HG02678 (cell line): ENCODE results near the gene PCBP3.
"Not testable (repeated sequence)": the region's sequence is repeated elsewhere in the genome, so short reads cannot be mapped to it uniquely, and the experiment has no call there.

Experiments used
- ATAC-seq: cut with Tn5 transposase; IDR thresholded peaks from one replicate; pipeline ENCODE4 v1.9.1; 2021; ENCODE audit warnings: mild to moderate bottlenecking, moderate library complexity; ENCODE audit not compliant: unreplicated experiment

PCBP3 gene

DNA sequence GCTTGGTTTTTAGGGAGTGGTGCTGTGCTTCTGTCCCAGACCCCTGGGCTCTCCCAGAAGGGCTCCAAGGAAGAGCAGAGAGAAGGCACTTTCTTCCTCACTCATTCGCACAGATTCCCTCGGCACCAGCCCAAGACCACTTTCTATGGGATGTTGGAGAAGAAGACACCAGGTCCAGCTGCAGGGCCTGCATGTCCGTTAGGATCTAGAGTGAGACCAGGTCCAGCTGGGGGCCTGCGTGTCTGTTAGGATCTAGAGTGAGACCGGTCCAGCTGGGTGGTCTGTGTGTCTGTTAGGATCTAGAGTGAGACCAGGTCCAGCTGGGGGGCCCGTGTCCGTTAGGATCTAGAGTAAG lies 30.9 kb upstream of the PCBP3 start:
- not testable (repeated sequence) for ATAC-seq

- no peak for ATAC-seq
Observed at GRCh38 chr21:45613396-45613795, 30.1 kb upstream of the PCBP3 start.

DNA sequence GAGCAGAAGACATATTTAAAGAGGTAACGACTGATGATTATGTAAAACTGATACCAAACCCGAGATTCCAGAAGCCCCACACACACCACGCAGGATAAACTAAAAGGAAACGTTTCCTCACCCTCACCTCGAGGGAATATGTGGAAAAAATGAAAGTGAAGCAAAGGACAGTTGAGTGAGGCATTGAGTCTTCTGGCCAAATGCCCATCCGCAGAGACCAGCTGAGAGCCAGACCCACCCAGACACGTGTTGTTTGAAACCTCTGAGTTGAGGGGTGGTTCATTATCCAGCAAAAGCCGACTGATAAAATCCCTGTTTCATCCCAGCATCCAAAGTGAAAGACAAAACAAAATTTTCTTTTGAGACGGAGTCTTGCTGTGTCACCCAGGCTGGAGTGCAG lies 29.6 kb upstream of the PCBP3 start:
- no peak for ATAC-seq

DNA sequence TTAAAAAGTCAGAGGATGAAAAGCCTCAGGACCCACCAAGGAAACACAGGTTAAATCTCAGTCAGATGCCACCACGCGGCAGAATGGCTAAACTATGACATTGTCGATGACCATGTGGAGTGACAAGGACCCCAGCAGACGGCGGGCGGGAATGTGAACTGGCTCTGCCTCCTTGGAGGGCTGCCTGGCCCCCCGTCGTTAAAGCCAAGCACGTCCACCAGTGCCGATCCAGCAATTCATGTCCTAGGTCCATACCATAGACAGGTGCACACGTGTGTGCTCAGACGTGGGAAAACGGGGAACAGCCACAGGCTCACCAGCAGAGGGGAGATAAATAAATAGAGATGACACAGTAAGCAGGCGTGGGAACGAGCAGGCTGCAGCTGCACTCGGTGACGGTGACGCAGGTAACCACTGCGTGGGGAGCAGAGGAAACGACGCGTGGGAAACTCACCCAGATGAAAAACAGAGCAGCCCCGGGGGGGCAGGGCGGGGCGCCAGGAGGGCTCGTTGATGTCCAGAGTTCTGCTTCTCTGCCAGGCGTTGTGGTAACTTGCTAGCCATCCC lies 28.3 kb upstream of the PCBP3 start:
- ATAC-seq = peak; percentile 52

- no peak for ATAC-seq
Observed at GRCh38 chr21:45617021-45617921, 26.3 kb upstream of the PCBP3 start.

GRCh38 chr21:45618287-45618686 lies 25.2 kb upstream of the PCBP3 start:
- ATAC-seq = no peak

- ATAC-seq = no peak
Observed at GRCh38 chr21:45618846-45619485, 24.6 kb upstream of the PCBP3 start.

GRCh38 chr21:45620201-45620923 lies 23.2 kb upstream of the PCBP3 start:
- ATAC-seq = no peak

DNA sequence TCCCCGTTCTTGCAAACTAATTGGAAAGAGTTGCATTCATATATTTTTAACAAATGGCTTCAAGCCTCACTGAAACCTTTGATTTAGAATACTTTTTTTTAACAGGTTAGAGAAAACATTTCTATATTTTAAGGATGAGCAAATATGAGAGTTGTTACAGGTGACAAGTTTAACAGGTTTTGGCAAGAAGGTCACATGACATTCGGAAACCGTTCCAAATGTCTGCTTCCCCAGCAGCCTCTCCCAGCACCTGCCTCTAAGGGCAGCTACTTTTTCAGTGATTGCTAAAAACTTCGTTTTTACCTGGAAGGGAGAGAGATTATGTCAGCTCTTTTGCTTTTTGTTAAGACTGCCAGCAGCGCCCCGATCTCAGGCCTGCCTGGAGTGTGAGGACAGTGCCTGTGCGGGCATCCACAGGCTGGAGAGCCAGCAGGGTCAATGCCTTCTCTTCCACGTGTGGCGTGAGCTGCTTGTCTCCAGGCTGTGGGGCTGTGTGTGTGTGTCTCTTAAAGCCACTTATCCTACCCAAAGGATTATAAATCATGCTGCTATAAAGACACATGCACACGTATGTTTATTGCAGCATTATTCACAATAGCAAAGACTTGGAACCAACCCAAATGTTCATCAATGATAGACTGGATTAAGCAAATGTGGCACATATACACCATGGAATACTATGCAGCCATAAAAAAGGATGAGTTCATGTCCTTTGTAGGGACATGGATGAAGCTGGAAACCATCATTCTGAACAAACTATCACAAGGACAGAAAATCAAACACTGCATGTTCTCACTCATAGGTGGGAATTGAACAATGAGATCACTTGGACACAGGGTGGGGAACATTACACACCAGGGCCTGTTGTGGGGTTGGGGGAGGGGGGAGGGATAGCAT lies 21.8 kb upstream of the PCBP3 start:
- not testable (repeated sequence) for ATAC-seq

GRCh38 chr21:45622416-45623097 lies 21.0 kb upstream of the PCBP3 start:
- no peak for ATAC-seq

GRCh38 chr21:45623436-45623835 lies 20.1 kb upstream of the PCBP3 start:
- no peak for ATAC-seq

- ATAC-seq = not testable (repeated sequence)
Observed at GRCh38 chr21:45626127-45626526, 17.4 kb upstream of the PCBP3 start.

- no peak for ATAC-seq
Observed at GRCh38 chr21:45629046-45629981, 14.2 kb upstream of the PCBP3 start.

DNA sequence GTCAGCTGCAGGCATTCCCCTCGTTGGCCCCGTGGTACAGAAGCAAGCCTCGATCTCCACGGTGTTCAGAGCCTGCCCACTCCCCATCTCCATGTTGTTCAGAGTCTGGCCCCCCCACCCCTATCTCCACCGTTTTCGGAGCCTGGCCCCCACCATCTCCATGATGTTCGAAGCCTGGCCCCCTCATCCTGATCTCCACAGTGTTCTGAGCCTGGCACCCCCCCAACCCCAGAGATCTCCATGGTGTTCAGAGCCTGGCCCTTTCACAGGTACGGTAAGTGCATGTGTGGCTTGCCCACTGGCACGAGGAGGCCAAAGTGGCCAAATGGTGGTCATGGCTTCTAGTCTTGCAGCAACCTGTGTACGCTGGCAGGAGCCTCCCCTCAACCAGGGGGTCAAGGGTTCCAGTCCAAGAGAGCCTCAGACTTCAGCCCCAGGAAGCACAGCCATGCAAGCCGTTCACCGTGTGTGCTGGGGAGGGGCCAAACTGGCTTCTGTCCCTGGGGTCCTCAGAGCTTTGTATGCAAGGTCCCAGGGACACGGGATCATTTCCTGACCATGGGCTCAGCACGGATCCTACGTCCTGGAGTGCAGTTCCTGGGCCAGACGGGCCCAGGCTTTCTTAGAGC lies 13.3 kb upstream of the PCBP3 start:
- no peak for ATAC-seq

- ATAC-seq = no peak
Observed at GRCh38 chr21:45630876-45631275, 12.6 kb upstream of the PCBP3 start.

DNA sequence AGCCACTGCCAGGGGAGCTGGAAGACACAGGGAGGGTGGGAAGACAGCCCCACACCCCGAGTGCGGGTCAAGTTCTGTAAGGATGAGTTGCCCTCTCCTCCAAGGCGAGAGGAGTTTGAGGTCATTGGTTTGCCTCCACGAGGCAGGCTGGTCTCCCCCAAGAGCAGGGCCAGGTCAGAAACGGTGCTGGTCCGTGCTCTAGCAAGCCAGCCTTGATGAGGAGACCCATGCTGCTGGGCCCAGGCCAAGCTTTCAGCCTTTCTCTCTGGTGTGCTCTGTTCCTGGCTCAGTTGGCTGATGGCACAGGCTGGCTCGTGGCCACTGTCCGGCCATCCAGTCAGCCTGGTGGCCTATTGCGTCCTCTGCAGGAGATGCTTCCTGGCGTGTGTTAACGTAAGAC lies 12.0 kb upstream of the PCBP3 start:
- no peak for ATAC-seq

DNA sequence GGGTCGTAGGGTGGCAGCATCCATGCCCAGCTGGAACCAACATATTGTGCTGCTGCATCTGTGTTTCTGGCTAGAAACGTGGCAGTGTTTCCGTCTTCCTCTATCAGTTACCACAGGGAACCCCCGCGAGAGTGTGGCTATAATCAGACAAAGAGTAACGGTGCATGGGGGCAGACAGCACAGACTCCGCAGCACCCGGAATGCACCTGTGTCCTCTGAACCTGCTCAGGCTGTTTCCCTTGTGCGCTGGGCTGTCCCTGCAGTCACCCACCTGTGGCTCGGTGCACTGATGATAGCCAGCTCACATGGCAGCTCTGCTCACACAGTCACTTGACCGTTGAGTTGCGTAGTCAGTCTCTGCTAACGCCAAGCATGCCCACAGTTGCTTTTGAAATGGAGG lies 11.4 kb upstream of the PCBP3 start:
- ATAC-seq = no peak

GRCh38 chr21:45632637-45633251 lies 10.8 kb upstream of the PCBP3 start:
- ATAC-seq = no peak
